Glomerular visceral epithelial cell (primary cell): ENCODE results near the gene AKIRIN1.
A peak's percentile ranks its signal among the peaks of the same experiment; 100 is the strongest.
"Not testable (repeated sequence)": the region's sequence is repeated elsewhere in the genome, so short reads cannot be mapped to it uniquely, and the experiment has no call there.

Experiments
- DNase-seq: peaks from one replicate; pipeline ENCODE4 v3.0.0-alpha.2; 2016; ENCODE audit errors: extremely low spot score

Gene AKIRIN1

DNA sequence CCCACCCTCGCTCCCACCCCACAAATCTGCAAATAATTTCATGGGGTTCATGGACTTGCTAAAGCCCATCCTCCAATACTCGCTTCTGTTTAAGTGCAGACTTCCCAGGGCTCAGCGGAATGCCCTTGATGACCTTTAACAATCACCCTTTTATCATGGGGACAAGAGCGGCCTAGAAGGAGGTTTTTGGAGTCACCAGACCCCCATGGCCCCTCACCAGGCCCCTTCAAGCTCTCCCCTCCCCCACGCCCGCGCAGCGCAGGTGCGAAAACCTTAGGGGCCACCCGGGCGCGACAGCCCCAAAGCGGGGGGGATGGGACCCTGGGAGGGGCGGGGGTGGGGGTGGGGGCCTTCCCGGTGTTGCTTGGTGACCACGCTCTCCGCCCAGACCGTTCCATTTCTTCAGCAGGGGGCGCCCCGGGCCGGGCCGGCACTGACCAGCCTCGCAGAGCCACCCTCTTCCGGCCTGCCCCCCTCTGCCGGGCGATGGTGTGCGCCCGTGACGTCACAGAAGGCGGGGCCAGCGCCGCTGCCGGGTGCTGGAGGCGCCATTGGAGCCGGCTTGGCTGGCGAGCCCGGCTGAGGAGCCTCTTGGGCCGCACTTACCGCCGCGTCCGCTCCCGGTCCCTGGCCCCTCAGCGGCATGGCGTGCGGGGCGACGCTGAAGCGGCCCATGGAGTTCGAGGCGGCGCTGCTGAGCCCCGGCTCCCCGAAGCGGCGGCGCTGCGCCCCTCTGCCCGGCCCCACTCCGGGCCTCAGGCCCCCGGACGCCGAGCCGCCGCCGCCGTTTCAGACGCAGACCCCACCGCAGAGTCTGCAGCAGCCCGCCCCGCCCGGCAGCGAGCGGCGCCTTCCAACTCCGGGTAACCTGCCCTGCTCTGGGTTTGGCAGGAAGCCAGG lies at the start of gene AKIRIN1:
TSS of gene AKIRIN1 (plus strand) at position 539 of the 900 bp plus-strand sequence. CDS start at position 644, 105 bp downstream.
- DNase-seq, result peak; percentile 98

DNA sequence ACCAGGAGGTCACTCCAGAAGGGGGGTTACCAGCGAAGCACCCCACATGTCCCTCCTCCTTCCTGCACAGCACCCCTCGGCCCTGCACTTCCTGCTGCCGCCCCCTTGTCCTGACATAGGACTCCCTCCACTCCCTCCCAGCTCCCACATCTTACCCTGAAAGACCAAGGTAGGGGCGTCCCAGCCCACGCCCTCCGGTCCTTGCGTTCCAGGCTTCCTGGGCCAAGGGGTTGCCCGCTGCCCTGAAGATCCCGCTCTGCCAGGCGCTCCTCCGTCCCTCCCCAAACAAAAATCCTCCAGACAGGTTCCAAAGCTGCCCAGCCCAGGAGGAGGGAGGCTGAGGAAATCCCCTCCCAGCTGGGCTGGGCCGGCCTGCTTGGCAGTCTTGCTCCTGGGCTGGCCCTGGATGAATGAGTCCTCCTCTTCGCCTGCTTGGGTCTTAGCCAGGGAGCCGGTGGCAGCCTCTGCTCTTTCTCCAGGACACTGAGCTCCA lies 49.5 kb upstream of the AKIRIN1 start, which contains the start of gene RHBDL2:
TSS of gene RHBDL2 (minus strand) at position 304 of the 493 bp plus-strand sequence. CDS start 22,618 bp downstream, outside the sequence.
- peak; percentile 66 for DNase-seq

DNA sequence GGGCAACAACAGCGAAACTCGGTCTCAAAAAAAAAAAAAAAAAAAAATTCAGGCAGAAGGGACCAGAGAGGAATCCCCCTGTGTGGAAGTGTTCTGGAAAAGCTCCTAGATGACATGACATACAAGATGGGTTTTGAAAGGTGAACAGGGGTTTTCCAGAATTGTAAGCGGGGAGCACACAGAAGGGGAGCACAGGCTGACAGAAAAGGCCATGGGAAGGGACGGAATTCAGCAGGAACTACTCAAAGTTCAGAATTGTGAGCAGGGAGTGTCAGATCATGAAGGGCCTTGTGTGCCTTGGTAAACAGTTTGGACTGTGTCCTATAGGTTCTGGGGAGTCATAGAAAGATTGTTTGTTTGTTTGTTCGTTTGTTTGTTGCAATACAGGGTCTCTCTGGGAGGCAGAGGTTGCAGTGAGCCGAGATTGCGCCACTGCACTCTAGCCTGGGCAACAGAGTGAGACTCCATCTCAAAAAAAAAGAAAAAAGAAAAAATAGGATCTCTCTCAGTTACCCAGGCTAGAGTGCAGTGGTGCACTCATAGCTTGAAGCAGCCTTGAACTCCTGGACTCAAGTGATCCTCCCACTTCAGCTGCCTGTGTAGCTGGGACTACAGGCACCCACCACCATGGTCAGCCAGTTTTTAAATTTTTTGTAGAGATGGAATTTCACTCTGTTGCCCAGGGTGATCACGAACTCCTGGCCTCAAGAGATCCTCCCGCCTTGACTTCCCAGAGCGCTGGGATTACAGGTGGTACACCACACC lies 48.2 kb upstream of the AKIRIN1 start:
- DNase-seq, result no peak

- no peak for DNase-seq
Observed at GRCh38 chr1:38944547-38944946, 46.5 kb upstream of the AKIRIN1 start.

DNA sequence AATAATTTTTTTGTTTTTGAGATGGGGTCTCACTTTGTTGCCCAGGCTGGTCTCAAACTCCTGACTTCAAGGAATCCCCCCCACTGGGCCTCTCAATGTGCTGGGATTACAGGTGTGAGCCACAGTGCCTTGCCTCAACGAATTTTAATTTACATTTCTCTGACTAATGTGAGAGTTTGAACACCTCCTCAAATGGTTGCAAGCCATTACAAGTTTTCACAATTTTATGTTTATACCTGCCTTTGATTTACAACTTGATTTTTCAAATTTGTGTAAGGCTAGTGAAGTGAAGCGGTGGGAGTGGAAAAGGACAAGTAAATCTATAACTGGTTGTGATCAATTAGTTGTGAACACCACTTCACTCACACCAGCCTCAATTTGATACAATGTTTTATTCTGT lies 40.5 kb upstream of the AKIRIN1 start:
- no peak for DNase-seq

DNA sequence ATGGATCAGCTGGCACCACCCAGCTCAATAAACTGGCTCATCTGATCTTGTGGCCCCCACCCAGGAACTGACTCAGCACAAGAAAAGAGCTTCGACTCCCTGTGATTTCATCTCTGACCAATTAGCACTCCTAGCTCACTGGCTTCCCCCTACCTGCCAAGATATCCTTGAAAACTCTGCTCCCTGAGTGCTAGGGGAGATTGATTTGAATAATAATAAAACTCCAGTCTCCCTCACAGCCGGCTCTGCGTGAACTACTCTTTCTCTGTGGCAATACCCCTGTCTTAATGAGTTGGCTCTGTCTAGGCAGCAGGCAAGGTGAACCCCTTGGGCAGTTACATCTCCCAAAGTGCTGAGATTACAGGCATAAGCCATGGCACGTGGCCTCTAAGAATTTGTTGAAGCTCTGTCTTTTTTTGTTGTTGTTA lies 37.6 kb upstream of the AKIRIN1 start:
- DNase-seq, result no peak

DNA sequence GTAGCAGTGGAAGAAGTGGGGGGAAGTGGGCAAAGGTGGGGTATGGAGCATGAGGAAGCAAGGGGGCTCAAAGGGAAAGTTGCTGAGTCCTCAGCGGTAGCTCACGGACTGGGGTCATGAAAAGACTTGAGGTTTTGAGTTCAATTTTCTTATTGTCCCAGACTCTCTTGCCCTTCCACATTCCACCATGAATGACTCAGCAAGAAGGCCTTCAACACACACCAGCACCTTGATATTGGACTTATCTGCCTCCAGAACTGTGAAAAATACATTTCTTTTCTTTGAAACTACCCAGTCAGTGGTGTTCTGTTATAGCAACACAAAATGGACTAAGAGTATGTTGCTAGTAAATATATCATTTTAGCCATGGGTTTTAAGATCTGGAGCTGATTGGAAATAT lies 32.1 kb upstream of the AKIRIN1 start:
- DNase-seq, result peak; percentile 40

GRCh38 chr1:38962113-38962512 lies 29.0 kb upstream of the AKIRIN1 start:
- peak; percentile 46 for DNase-seq

- peak; percentile 22 for DNase-seq
Observed at GRCh38 chr1:38962560-38962959, 28.5 kb upstream of the AKIRIN1 start.

DNA sequence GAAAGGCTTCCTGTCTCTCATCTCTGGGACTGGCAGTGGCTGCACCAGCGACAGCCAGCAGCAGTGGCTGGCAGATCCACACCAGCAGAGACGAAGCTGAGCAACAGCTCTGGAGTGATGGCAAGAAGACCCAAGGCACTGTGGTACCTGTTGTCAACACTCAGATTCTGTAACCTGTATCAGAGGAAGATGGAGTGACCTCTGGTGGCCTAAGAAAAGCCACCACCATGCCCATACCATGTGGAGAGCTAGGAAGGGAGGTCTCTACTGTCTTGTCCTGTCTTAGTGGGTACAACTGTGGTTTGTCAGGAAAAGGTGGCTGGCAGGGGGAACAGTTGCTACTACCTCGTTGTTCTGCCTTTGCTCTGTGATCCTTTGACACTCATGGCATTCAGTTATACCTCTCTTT lies 26.9 kb upstream of the AKIRIN1 start:
- DNase-seq, result no peak

DNA sequence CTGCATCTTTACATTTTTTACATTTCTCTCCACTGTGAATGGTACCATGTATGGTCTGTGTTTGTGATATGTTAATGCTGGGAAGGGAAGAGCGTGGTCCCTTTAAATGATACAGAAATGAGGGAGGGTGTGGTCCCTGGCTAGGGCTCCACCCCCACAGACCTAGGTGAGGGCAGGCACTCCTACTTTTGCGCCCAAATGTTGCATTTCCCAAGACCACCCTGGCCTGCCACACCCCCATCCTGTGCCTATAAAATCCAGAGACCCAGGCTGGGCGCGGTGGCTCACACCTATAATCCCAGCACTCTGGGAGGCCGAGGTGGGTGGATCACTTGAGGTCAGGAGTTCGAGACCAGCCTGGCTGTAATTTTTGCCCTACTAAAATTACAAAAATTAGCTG lies 17.9 kb upstream of the AKIRIN1 start:
- not testable (repeated sequence) for DNase-seq

DNA sequence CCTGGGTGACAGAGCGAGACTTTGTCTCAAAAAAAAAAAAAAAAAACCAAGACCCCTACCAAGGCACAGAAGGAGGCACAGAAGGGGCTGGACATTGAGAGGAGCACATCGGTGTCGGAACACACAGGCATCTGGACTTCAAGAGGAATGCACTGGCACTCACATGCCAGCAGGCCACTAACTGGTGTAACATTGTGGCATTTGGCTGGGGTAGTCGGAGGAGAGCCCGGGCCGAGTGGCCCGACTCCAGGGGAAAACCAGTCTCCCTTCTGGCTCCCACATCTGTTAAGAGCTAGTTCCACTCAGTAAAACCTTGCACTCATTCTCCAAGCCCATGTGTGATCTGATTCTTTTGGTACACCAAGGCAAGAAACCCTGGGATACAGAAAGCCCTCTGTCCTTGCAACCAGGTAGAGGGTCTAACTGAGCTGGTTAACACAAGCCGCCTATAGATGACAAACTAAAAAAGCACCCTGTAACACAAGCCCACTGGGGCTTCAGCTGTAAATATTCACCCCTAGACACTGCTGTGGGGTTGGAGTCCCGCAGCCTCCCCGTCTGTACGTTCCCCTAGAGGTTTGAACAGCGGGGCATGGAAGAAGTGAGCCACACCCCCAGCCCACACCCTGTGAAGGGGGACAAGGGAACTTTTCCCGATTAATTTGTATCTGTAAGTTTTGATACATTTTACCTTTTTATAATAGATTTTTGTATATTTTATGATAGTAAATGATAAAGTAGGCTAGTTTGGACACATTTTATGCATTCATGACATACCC lies 17.2 kb upstream of the AKIRIN1 start:
- DNase-seq, result no peak

- not testable (repeated sequence) for DNase-seq
Observed at GRCh38 chr1:38977399-38978244, 13.5 kb upstream of the AKIRIN1 start.

- not testable (repeated sequence) for DNase-seq
Observed at GRCh38 chr1:38978245-38978542, 12.9 kb upstream of the AKIRIN1 start.

DNA sequence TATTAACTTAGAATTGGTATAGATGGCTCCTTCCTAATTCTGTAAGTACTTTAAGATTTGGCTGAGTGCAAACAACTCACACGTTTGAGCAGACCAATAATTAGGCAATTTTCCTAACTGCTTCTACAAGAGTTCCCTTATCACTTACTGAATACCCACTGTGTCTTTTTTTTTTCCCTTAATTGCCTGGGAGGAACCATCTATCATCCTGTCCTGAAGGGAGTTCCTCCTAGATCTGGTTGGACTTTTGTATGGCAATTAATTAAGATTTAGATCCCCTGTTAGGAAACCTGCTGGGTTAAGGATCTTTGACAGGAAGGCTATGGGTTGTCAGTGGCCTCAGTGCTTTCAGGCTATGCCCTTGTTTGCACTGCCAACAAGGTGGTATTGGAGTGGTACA lies 11.7 kb upstream of the AKIRIN1 start:
- not testable (repeated sequence) for DNase-seq

DNA sequence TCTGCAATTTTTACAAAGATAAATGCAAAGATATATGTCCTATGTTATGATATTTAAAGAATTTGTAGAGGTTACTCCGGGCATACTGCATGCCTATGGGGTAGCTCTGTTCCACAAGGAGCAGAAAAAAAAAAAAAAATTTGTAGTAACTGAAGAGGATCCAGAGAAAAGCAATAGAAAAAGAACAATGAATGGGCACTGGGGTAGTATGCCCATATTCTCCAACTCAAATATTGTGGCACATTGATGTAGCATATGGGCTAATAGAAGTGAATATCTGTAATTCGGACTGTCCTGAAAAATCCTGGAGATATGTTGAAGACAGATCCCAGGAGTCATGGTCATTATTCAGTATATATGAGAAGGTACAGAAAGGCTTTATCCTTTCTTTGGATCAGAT lies 1.1 kb upstream of the AKIRIN1 start:
- DNase-seq, result no peak

- DNase-seq, result no peak
Observed at GRCh38 chr1:38990386-38990737, 714 bp upstream of the AKIRIN1 start.

- peak; percentile 60 for DNase-seq
Observed at GRCh38 chr1:38991638-38992411, 749 bp downstream of the AKIRIN1 start.

DNA sequence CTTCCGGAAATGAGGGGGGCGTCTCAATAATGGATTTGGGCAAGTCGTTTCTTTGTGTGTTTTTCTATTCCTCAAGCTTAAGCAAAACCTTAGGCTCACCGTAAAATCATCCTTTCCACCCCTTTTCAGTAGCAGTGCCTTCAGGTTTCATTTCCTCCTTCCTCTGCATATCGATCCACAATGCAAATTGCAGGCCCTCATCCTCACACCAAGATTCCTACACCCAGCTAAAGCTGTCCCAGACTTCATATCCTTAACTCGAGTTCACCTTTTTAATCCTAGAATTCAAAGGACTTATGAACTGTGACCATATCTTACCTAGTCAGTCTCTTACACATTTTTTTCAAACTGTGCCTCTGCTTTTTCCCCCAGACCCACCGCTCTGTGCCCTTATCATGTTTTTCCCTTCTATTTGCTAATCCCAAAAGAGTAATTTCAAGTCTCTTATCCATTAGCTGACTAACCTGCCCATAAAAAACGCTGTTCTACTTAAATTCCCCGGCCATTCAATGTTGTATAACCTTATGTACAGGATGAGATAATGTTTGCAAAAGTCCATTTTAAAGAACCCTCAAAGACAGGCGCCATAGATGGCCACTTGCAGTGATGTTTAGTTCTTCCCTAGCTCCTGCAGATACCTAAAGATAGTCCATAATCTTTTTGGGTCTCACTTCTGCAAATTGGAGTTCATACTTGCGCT lies 1.5 kb downstream of the AKIRIN1 start:
- no peak for DNase-seq

DNA sequence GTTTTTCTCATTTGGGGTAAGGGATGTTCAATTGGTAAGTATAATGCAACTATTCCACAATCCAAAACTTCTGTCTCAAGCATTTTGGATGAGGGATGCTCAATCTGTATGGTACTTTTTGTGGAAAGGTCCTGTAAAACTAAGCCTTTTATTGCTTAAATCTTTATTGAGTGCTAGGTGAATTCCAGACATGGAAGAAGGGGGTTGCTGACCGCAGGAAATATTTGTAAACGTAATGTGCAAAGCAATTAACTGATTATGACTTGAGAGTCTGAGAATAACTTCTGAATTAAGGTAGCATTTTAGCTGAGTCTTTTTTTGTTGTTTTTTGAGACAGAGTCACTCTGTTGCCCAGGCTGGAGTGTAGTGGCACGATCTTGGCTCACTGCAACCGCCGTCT lies 3.1 kb downstream of the AKIRIN1 start:
- no peak for DNase-seq
